Caco-2 (cell line): ENCODE measurements around the gene UFC1. TPM values are rescaled to one million over a fixed set of nuclear protein-coding genes. Genes with fewer than 3 reads are reported as not detected.
A peak's percentile ranks its signal among the peaks of the same experiment; 100 is the strongest.

Experiments
- BruUV-seq: library from RNA; stranded (reverse); fragments of 400-500 nt; replicated peaks from 2 replicates; lab custom pipeline; 2021; lab: Mats Ljungman, UMichigan
- CTCF ChIA-PET: fragments of 300-600 bp; sonication (Branson Sonifier 250); formaldehyde crosslinking; loops from one replicate; lab custom pipeline; 2022; ENCODE audit warnings: antibody characterized with exemption; lab: Charles Lee
- POLR2A ChIA-PET: fragments of 300-600 bp; sonication (Branson Sonifier 250); formaldehyde crosslinking; loops from one replicate; lab custom pipeline; 2022; ENCODE audit warnings: antibody characterized with exemption; lab: Charles Lee
- DNase-seq, 2 experiments: peaks; one replicate each; pipeline versions ENCODE4 v3.0.0 to v3.0.0-alpha.2; 2020 to 2022
- H3K27me3 ChIP-seq: replicated peaks from 2 replicates; pipeline ENCODE4 v1.6.0; 2011; ENCODE audit warnings: low read length; ENCODE audit not compliant: control insufficient read depth, insufficient read depth
- H3K36me3 ChIP-seq: 2 replicates; pipeline ENCODE4 v1.5.1; 2011; ENCODE audit warnings: low read length; ENCODE audit not compliant: control insufficient read depth, insufficient read depth
- H3K4me1 ChIP-seq: fragments of 250-450 bp; sonication (Bioruptor Pico); 2 replicates; pipeline ENCODE4 v1.5.1; 2020; ENCODE audit warnings: mild to moderate bottlenecking
- H3K4me3 ChIP-seq: 2 replicates; pipeline ENCODE4 v1.5.1; 2011; ENCODE audit warnings: low read depth, mild to moderate bottlenecking, control low read depth, low read length
- H3K9me3 ChIP-seq: fragments of 250-450 bp; sonication (Bioruptor Pico); 2 replicates; pipeline ENCODE4 v1.5.1; 2020; ENCODE audit warnings: mild to moderate bottlenecking, moderate library complexity
- H3K27ac Mint-ChIP-seq: one replicate; pipeline ENCODE4 v1.8.0; 2022; ENCODE audit warnings: mixed read lengths; ENCODE audit not compliant: unreplicated experiment
- H3K27me3 Mint-ChIP-seq: one replicate; pipeline ENCODE4 v1.8.0; 2022; ENCODE audit warnings: mixed read lengths; ENCODE audit not compliant: insufficient read depth, unreplicated experiment
- H3K36me3 Mint-ChIP-seq: one replicate; pipeline ENCODE4 v1.8.0; 2022; ENCODE audit warnings: mild to moderate bottlenecking, mixed read lengths; ENCODE audit not compliant: insufficient read depth, unreplicated experiment
- H3K4me1 Mint-ChIP-seq: one replicate; pipeline ENCODE4 v1.8.0; 2022; ENCODE audit warnings: low read depth, mixed read lengths; ENCODE audit not compliant: unreplicated experiment
- H3K4me3 Mint-ChIP-seq: one replicate; pipeline ENCODE4 v1.8.0; 2022; ENCODE audit warnings: mild to moderate bottlenecking, moderate library complexity, mixed read lengths; ENCODE audit not compliant: unreplicated experiment
- H3K9me3 Mint-ChIP-seq: one replicate; pipeline ENCODE4 v1.8.0; 2022; ENCODE audit warnings: mixed read lengths; ENCODE audit not compliant: unreplicated experiment
- intact Hi-C: fragments of 100-400 bp; cut with micrococcal nuclease; formaldehyde crosslinking; loops from one replicate; pipeline ENCODE4 v1.10.0; 2022; ENCODE audit not compliant: unreplicated experiment
- total RNA-seq: library from RNA; stranded (reverse); gene quantifications from 2 replicates; pipeline ENCODE4 v1.2.3, GENCODE V29; 2022
- TF ChIP-seq, protein P1 (sequence below), 2 experiments: fragments of 200-600 bp in 1 of 2; IDR thresholded peaks; 1 replicate in 1 of 2; 2 replicates in 1 of 2; pipeline versions ENCODE4 v1.5.1 to v1.8.0; 2011 to 2022; ENCODE audit warnings: antibody characterized with exemption in 1 of 2, control low read depth in 1 of 2, inconsistent platforms in 1 of 2, low read depth in 1 of 2, low read length in 1 of 2, mild to moderate bottlenecking in 1 of 2, moderate library complexity in 1 of 2; ENCODE audit not compliant: insufficient read depth in 1 of 2, severe bottlenecking in 1 of 2, unreplicated experiment in 1 of 2

UFC1 gene
- total RNA-seq, 1 experiment from 2014 or later, result 98.2 TPM

DNA sequence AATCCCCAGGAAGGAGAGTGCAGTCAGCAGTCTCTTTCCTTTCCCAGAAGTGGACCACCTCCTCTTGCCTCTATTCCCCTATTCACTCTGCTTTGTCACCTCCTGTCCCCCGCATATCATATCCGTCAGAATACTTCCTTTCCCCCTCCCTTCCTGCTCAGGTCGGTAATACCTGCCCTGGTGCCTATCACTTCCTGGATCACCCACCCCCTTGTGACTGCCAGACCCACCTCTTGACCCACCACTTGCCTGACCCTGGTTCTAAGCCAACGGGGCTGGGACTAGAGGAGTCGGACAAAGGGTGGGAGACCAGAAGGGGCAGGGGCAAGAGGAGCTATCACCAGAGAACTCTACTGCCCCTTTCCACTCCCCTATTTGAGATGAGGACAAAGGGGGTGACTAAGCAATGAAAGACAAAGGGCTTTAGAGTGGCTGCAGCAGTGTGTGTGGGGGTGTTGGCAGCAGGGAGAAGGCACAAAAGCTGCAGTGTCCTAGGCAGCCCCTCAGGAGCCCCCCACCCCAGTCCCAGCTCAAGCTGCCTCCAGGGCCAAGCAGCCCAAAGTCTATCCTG, 46.7 kb downstream of the UFC1 start:
- Mint-ChIP-seq H3K36me3 (peaks cover 9% of the 10 kb centered on the region), H3K4me1 (peaks cover 20% of the 10 kb centered on the region), H3K27ac (no peak overlapping the region), H3K4me3 (no peak overlapping the region), H3K9me3 (no peaks in the 10 kb centered on the region), H3K27me3 (no peaks in the 10 kb centered on the region)
- DNase-seq, result no peak
- BruUV-seq, result no TSS peak
- Histone ChIP-seq H3K4me3 (no peak overlapping the region), H3K4me1 (peaks cover 13% of the 10 kb centered on the region; the same call in 1 of the 2 replicates), H3K9me3 (no peaks in the 10 kb centered on the region), H3K27me3 (no peaks in the 10 kb centered on the region), H3K36me3 (peaks cover 3% of the 10 kb centered on the region)
- ChIA-PET POLR2A (no interaction called here), CTCF (interaction anchor here (0.9 kb wide), 1 partner anchor 25 kb away, joined by 6 read pairs; no protein-coding TSS in a partner anchor)
- intact Hi-C loops, result no loop called here
- TF ChIP-seq, protein P1, sequence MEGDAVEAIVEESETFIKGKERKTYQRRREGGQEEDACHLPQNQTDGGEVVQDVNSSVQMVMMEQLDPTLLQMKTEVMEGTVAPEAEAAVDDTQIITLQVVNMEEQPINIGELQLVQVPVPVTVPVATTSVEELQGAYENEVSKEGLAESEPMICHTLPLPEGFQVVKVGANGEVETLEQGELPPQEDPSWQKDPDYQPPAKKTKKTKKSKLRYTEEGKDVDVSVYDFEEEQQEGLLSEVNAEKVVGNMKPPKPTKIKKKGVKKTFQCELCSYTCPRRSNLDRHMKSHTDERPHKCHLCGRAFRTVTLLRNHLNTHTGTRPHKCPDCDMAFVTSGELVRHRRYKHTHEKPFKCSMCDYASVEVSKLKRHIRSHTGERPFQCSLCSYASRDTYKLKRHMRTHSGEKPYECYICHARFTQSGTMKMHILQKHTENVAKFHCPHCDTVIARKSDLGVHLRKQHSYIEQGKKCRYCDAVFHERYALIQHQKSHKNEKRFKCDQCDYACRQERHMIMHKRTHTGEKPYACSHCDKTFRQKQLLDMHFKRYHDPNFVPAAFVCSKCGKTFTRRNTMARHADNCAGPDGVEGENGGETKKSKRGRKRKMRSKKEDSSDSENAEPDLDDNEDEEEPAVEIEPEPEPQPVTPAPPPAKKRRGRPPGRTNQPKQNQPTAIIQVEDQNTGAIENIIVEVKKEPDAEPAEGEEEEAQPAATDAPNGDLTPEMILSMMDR (IDR thresholded peaks at IDR 0.05; ENCODE audit: insufficient read depth in 1 of 2, low read depth in 1 of 2, low read length in 1 of 2, severe bottlenecking in 1 of 2, unreplicated experiment in 1 of 2), result no peak

GRCh38 chr1:161200992-161201835, 47.4 kb downstream of the UFC1 start:
- peaks cover 12% of the 10 kb centered on the region for H3K36me3 Mint-ChIP-seq
- Histone ChIP-seq H3K4me3 (no peak overlapping the region; the same call in 1 of the 2 replicates), H3K4me1 (peaks cover 13% of the 10 kb centered on the region; the same call in 1 of the 2 replicates), H3K36me3 (peaks cover 3% of the 10 kb centered on the region), H3K27me3 (no peaks in the 10 kb centered on the region), H3K9me3 (no peaks in the 10 kb centered on the region)
- CTCF ChIA-PET, result interaction anchor here (0.8 to 1.9 kb wide), 10 partner anchors 10 to 239 kb away, joined by 3 to 34 read pairs (median 4); partner anchors contain the start of genes APOA2, SDHC and TOMM40L
- BruUV-seq, result TSS peak; percentile 93
- TF ChIP-seq, protein P1 (IDR thresholded peaks at IDR 0.05; ENCODE audit: insufficient read depth in 1 of 2, low read depth in 1 of 2, low read length in 1 of 2, severe bottlenecking in 1 of 2, unreplicated experiment in 1 of 2), result no peak
- DNase-seq, result no peak
- H3K27me3 Mint-ChIP-seq, result no peaks in the 10 kb centered on the region
- H3K9me3 Mint-ChIP-seq, result no peaks in the 10 kb centered on the region
- H3K4me1 Mint-ChIP-seq, result peaks cover 20% of the 10 kb centered on the region
- peak overlapping the region; percentile 83 for H3K4me3 Mint-ChIP-seq
- POLR2A ChIA-PET, result interaction anchor here (0.6 to 2.3 kb wide), 11 partner anchors 10 to 189 kb away, joined by 3 to 41 read pairs (median 7); partner anchors contain the start of genes APOA2, B4GALT3, PPOX and SDHC
- H3K27ac Mint-ChIP-seq, result peak overlapping the region; percentile 85
- intact Hi-C loops, result no loop called here
